Activated naive CD4-positive, alpha-beta T cell treated with anti-CD3 and anti-CD28 coated beads for 36 hours (primary cell): ENCODE results near the gene KIF12. TPM values are rescaled to one million over a fixed set of nuclear protein-coding genes. Genes with fewer than 3 reads are reported as not detected.

Source experiments
- CTCF ChIA-PET: fragments of 350-600 bp; sonication (Branson Sonifier 250); formaldehyde crosslinking; loops from one replicate; lab custom pipeline; 2021; ENCODE audit warnings: antibody characterized with exemption; lab: Charles Lee
- DNase-seq: peaks from one replicate; pipeline ENCODE4 v3.0.0-alpha.2; 2020
- H3K27ac Mint-ChIP-seq: one replicate; pipeline ENCODE4 v1.8.0; 2021; ENCODE audit warnings: mild to moderate bottlenecking, mixed read lengths
- H3K27me3 Mint-ChIP-seq: one replicate; pipeline ENCODE4 v1.8.0; 2021; ENCODE audit warnings: low read depth, mixed read lengths
- H3K36me3 Mint-ChIP-seq: one replicate; pipeline ENCODE4 v1.8.0; 2021; ENCODE audit warnings: low read depth, mixed read lengths
- H3K4me1 Mint-ChIP-seq: one replicate; pipeline ENCODE4 v1.8.0; 2021; ENCODE audit warnings: low read depth, mixed read lengths
- H3K4me3 Mint-ChIP-seq: one replicate; pipeline ENCODE4 v1.8.0; 2021; ENCODE audit warnings: mild to moderate bottlenecking, moderate library complexity, mixed read lengths
- H3K9me3 Mint-ChIP-seq: one replicate; pipeline ENCODE4 v1.8.0; 2021; ENCODE audit warnings: mixed read lengths
- intact Hi-C: fragments of 100-400 bp; cut with micrococcal nuclease; formaldehyde crosslinking; loops from one replicate; pipeline ENCODE4 v1.15.1; 2023
- total RNA-seq, 2 experiments: library from RNA; stranded (reverse); gene quantifications; one replicate each; pipeline ENCODE4 v1.2.3, GENCODE V29; 2021

KIF12 gene
- total RNA-seq, 2 experiments from 2014 or later, result not detected

- H3K9me3 Mint-ChIP-seq, result no peaks in the 10 kb centered on the region
- H3K36me3 Mint-ChIP-seq, result no peaks in the 10 kb centered on the region
- no peak for DNase-seq
- no peak overlapping the region for H3K27ac Mint-ChIP-seq
- CTCF ChIA-PET, result no interaction called here
- H3K27me3 Mint-ChIP-seq, result peaks cover 7% of the 10 kb centered on the region
- intact Hi-C loops, result no loop called here
- no peaks in the 10 kb centered on the region for H3K4me1 Mint-ChIP-seq
- no peak overlapping the region for H3K4me3 Mint-ChIP-seq
Observed at GRCh38 chr9:114061830-114062474, 37.1 kb downstream of the KIF12 start.

- Mint-ChIP-seq H3K27ac (no peak overlapping the region), H3K9me3 (no peaks in the 10 kb centered on the region), H3K4me1 (no peaks in the 10 kb centered on the region), H3K36me3 (no peaks in the 10 kb centered on the region), H3K4me3 (no peak overlapping the region), H3K27me3 (peaks cover 7% of the 10 kb centered on the region)
- DNase-seq, result no peak
- intact Hi-C loops, result no loop called here
- CTCF ChIA-PET, result no interaction called here
Observed at GRCh38 chr9:114061292-114061691, 37.8 kb downstream of the KIF12 start.

- Mint-ChIP-seq H3K36me3 (no peaks in the 10 kb centered on the region), H3K4me3 (no peak overlapping the region), H3K27ac (no peak overlapping the region), H3K27me3 (peaks cover 7% of the 10 kb centered on the region), H3K4me1 (no peaks in the 10 kb centered on the region), H3K9me3 (no peaks in the 10 kb centered on the region)
- CTCF ChIA-PET, result no interaction called here
- intact Hi-C loops, result no loop called here
- no peak for DNase-seq
Observed at GRCh38 chr9:114060711-114061110, 38.4 kb downstream of the KIF12 start.

GRCh38 chr9:114060070-114060469 lies 39.0 kb downstream of the KIF12 start:
- H3K4me3 Mint-ChIP-seq, result no peak overlapping the region
- H3K4me1 Mint-ChIP-seq, result no peaks in the 10 kb centered on the region
- H3K27ac Mint-ChIP-seq, result no peak overlapping the region
- H3K9me3 Mint-ChIP-seq, result no peaks in the 10 kb centered on the region
- H3K36me3 Mint-ChIP-seq, result no peaks in the 10 kb centered on the region
- H3K27me3 Mint-ChIP-seq, result peaks cover 7% of the 10 kb centered on the region
- intact Hi-C loops, result no loop called here
- CTCF ChIA-PET, result no interaction called here
- DNase-seq, result no peak

DNA sequence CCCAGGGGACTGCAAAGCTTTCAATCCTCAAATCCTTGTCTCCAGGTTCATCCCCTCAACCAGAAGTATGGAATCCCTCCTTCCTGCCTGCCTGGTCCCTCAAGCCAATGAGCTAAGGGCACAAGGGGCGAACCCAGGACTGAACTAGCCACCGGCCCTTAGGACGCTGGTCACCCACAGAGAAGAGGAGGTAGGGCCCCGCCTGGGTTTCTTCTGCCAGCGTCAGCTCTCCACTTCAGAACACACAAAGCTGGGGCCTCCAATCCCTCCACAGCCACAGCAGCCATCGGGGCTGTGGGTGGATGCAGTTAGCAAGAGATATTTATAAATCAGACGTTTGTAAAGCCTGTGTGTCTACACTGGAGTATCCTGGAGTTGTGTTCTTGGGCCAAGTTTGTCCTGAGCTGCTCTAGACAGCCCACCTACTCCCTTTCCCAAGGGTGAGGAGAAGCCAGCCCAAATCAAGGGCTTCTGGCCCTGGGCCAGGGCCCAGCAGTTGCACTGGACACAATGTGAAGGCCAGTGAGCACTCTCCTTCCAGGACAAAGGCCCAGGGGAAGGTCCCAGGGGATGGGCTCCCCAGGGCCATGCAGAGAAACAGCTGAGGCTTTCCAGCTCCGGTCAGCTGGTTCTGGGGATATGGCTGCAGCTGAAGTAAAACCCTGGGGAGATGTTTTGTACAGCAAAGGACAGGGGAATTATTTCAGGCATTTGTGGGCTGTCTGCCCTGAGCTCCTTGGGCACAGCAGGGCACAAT lies 39.9 kb downstream of the KIF12 start:
- H3K4me1 Mint-ChIP-seq, result no peaks in the 10 kb centered on the region
- H3K27ac Mint-ChIP-seq, result no peak overlapping the region
- no peak overlapping the region for H3K4me3 Mint-ChIP-seq
- intact Hi-C loops, result no loop called here
- no peak for DNase-seq
- H3K9me3 Mint-ChIP-seq, result no peaks in the 10 kb centered on the region
- peaks cover 5% of the 10 kb centered on the region for H3K27me3 Mint-ChIP-seq
- no peaks in the 10 kb centered on the region for H3K36me3 Mint-ChIP-seq
- CTCF ChIA-PET, result interaction anchor here (0.6 to 0.9 kb wide), 2 partner anchors 23 to 235 kb away, joined by 3 to 4 read pairs; no protein-coding TSS in a partner anchor

- Mint-ChIP-seq H3K9me3 (no peaks in the 10 kb centered on the region), H3K27ac (no peak overlapping the region), H3K36me3 (no peaks in the 10 kb centered on the region), H3K27me3 (peaks cover 5% of the 10 kb centered on the region), H3K4me1 (no peaks in the 10 kb centered on the region), H3K4me3 (no peak overlapping the region)
- intact Hi-C loops, result no loop called here
- DNase-seq, result no peak
- CTCF ChIA-PET, result interaction anchor here (0.9 kb wide), 1 partner anchor 24 kb away, joined by 4 read pairs; no protein-coding TSS in a partner anchor
Observed at GRCh38 chr9:114058688-114059046, 40.4 kb downstream of the KIF12 start.

DNA sequence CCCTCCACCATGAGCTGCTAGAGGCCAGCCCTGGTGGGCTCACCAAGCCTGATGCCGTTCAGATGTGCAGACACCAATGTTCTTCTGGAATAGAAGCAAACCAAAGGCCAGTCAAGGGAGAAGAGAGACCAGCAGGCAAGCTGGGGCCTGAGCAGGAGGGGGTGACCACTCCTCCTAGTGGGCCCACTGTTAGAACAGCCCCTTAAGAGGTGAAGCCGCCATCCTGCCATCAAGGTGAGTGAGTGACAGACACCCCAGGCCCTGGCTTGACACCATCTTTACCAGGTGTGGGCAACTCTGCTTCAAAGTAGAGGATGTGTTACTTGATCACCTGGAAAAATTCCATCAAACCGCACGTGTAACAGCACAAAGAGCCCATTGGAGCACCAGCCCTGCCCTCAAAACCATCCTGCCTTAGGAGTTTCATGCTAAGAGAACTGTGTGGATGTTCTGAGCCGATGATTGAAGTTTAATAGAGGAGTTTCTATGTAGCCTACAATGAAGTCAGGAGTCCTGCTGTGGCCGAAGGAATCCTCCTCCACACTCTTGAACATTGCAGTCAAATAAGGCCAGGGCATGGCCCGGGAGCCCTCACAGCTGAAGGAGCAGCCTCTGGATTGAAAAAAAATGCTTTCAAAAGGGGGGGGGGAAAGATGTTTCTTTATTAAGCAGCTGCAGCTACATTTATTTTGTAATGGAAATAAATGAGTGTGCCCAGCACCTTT lies 41.8 kb downstream of the KIF12 start:
- peaks cover 3% of the 10 kb centered on the region for H3K27me3 Mint-ChIP-seq
- CTCF ChIA-PET, result interaction anchor here (1.0 kb wide), 1 partner anchor 51 kb away, joined by 3 read pairs; no protein-coding TSS in a partner anchor
- H3K36me3 Mint-ChIP-seq, result no peaks in the 10 kb centered on the region
- no peaks in the 10 kb centered on the region for H3K4me1 Mint-ChIP-seq
- intact Hi-C loops, result no loop called here
- no peaks in the 10 kb centered on the region for H3K9me3 Mint-ChIP-seq
- DNase-seq, result no peak
- no peak overlapping the region for H3K27ac Mint-ChIP-seq
- no peak overlapping the region for H3K4me3 Mint-ChIP-seq

DNA sequence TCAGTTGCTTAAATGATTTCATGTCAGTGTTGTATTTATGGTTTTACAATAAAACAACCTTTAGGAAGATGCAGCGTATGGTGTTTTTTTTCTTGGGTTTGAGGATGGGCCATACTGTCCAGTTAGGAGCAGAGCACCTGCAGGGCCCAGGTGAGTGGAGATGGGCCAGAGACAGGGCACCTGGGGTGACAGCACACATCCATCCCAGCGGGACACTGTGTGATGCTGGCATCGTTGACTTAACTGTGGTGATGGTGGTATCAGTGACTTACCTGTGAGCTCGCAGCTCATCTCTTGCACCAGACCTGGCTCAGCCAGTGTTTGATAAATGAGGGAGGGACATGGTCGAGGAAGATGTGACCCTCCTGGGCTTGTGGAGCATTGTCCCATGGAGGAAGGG lies 42.6 kb downstream of the KIF12 start:
- Mint-ChIP-seq H3K36me3 (no peaks in the 10 kb centered on the region), H3K27ac (no peak overlapping the region), H3K9me3 (no peaks in the 10 kb centered on the region), H3K4me3 (no peak overlapping the region), H3K4me1 (no peaks in the 10 kb centered on the region), H3K27me3 (no peaks in the 10 kb centered on the region)
- CTCF ChIA-PET, result no interaction called here
- DNase-seq, result no peak
- intact Hi-C loops, result no loop called here

DNA sequence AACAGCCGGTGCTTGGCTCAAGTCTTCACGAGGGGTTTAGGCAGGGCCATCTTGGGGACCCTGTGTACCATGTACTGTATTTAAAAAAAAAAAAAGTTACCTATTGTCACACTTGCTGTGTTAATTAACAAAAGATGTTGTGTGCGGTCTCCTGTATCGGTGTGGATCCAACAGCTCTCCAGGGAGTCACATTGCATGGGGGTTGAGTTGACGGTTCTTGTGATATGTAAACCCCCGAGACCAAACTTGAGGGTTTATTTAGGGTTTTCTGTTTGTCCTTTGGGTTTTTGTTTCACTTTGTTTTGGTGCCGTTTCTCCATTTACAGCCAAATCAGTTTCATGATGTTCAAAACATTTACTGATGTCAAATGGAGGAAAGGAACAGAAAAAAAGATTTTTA lies 43.2 kb downstream of the KIF12 start:
- intact Hi-C loops, result no loop called here
- no peak overlapping the region for H3K4me3 Mint-ChIP-seq
- no peaks in the 10 kb centered on the region for H3K9me3 Mint-ChIP-seq
- no peaks in the 10 kb centered on the region for H3K27me3 Mint-ChIP-seq
- DNase-seq, result no peak
- no peaks in the 10 kb centered on the region for H3K36me3 Mint-ChIP-seq
- CTCF ChIA-PET, result no interaction called here
- no peaks in the 10 kb centered on the region for H3K4me1 Mint-ChIP-seq
- H3K27ac Mint-ChIP-seq, result no peak overlapping the region

GRCh38 chr9:114055061-114055460 lies 44.0 kb downstream of the KIF12 start:
- H3K4me3 Mint-ChIP-seq, result no peak overlapping the region
- no peaks in the 10 kb centered on the region for H3K9me3 Mint-ChIP-seq
- CTCF ChIA-PET, result interaction anchor here (0.6 kb wide), 1 partner anchor 24 kb away, joined by 3 read pairs; no protein-coding TSS in a partner anchor
- no peak for DNase-seq
- no peaks in the 10 kb centered on the region for H3K27me3 Mint-ChIP-seq
- no peaks in the 10 kb centered on the region for H3K36me3 Mint-ChIP-seq
- intact Hi-C loops, result no loop called here
- no peaks in the 10 kb centered on the region for H3K4me1 Mint-ChIP-seq
- H3K27ac Mint-ChIP-seq, result no peak overlapping the region

DNA sequence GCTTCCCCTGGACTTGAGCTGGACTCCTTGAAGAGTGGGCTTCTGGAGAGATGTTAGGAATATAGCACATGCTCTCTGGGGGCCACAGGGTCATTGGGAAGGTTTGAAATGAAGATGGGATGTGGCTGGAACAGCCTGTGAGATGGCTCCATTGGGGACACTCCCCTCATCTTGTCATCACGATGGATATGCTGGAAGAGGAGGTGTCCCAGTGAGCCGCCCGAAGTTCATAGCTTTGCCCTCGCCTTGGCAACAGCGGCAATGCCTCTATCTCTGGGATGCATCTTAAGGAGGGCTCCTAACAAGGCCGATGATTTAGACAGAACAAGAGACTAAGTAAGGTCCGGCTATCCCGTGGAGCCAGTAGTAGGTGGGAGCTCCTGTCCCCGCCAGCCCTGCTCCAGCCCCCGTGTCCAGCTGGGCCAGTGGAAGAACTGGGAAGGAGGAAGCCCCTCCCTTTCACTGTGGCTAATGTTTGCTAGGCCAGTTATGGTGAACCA lies 44.9 kb downstream of the KIF12 start:
- H3K36me3 Mint-ChIP-seq, result no peaks in the 10 kb centered on the region
- H3K4me3 Mint-ChIP-seq, result no peak overlapping the region
- intact Hi-C loops, result no loop called here
- H3K27ac Mint-ChIP-seq, result no peak overlapping the region
- CTCF ChIA-PET, result interaction anchor here (0.6 kb wide), 1 partner anchor 17 kb away, joined by 4 read pairs; no protein-coding TSS in a partner anchor
- H3K9me3 Mint-ChIP-seq, result no peaks in the 10 kb centered on the region
- H3K27me3 Mint-ChIP-seq, result no peaks in the 10 kb centered on the region
- no peaks in the 10 kb centered on the region for H3K4me1 Mint-ChIP-seq
- DNase-seq, result no peak

DNA sequence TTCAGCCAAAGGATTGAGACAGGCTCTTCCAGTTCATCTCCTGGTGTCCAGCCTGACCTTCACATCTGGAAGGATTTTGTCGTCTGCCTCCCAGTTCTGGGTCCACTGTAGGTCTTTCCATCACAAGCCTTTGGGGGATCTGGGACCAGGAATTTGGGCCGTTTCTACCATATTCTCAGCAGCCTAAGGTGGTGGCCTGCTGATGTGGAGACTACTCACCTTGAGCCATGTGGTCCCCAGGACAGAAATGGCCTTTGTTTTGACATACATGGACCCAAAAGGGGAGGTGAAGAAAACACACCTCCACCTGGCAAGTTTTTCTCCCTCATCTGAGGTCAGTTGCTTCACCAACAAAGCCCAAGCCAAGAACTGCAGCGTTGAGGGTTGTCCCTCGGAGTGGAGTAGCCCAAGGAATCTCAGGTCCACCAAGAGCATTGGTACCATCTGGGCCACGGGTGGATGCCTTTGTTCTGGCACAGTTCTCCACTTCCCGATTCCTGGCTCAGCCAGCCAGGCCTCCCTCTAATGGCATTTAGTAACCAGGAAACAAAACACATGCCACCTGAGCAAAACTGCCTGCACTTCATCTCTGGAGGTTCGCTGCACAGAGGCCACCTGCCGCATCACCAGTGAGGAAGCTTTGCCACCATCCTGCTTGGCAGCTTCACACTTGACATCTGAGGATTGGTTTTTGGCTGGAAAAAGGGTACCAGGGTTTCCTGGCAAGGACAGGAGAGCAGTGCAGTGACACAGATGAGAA lies 45.7 kb downstream of the KIF12 start:
- CTCF ChIA-PET, result no interaction called here
- H3K4me1 Mint-ChIP-seq, result no peaks in the 10 kb centered on the region
- intact Hi-C loops, result no loop called here
- H3K27ac Mint-ChIP-seq, result no peak overlapping the region
- no peak for DNase-seq
- no peaks in the 10 kb centered on the region for H3K9me3 Mint-ChIP-seq
- H3K4me3 Mint-ChIP-seq, result no peak overlapping the region
- no peaks in the 10 kb centered on the region for H3K36me3 Mint-ChIP-seq
- H3K27me3 Mint-ChIP-seq, result no peaks in the 10 kb centered on the region
